Astrocyte of the spinal cord (primary cell): ENCODE results near the gene AMIGO3.
A peak's percentile ranks its signal among the peaks of the same experiment; 100 is the strongest.

ENCODE experiments used
- DNase-seq: peaks from one replicate; pipeline ENCODE4 v3.0.0; 2011; ENCODE audit warnings: low read depth, low spot score
- H3K4me3 ChIP-seq: 2 replicates; pipeline ENCODE4 v1.5.1; 2011; ENCODE audit warnings: low read depth, mild to moderate bottlenecking, low read length, moderate library complexity
- in situ Hi-C: cut with HindIII; loops from 2 replicates; pipeline ENCODE4 v1.10.0; 2017; ENCODE audit warnings: low sequenced_read_pairs
- TF ChIP-seq, protein P1 (sequence below): IDR thresholded peaks from 2 replicates; pipeline ENCODE4 v1.5.1; 2012; ENCODE audit warnings: low read depth, mild to moderate bottlenecking, low read length, inconsistent platforms

The AMIGO3 gene

DNA sequence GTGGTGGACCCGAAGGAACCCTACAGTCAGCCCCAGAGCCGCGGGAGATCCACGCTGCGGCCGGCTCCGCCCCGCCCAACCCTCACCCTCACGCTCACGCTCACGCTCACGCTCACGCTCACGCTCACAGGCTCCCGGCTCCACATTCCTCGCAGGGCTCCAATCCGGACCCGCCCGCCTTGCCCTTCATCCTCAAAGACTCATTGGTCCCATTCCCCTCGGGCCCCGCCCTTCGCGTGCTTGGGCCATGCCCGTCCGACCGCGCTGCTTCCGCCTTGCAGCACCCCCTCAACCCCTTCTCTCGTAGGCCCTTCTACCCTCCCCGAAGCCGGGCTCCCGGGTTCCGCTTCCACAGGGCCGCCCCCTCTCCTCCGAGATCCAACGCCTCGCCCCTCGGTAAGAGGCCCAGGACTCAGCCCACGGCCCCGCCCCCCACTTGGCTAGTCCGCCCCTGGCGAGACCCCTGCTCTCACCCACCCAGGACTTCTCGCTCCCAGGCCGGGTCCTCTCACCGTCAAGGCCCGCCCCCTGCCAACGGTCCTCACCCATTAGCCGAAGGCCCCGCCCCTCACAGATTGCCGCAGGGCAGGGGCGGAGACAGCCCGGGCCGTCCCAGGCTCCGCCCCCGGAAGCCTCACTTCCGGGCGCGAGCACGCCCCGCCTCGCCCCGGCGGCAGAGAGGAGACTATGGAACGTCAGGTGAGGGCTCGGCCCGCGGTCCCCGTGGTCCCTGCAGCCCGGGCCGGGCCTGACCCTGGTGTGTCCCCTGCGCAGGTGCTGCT lies 45.6 kb downstream of the AMIGO3 start, which contains the start of gene APEH:
APEH (plus strand) TSS at position 637 of the 782 bp plus-strand sequence; CDS start at position 688, 51 bp downstream.
- DNase-seq: peak; percentile 98
- peak within 1 kb of the TSS; percentile 73 for H3K4me3 ChIP-seq
- TF ChIP-seq, protein P1, sequence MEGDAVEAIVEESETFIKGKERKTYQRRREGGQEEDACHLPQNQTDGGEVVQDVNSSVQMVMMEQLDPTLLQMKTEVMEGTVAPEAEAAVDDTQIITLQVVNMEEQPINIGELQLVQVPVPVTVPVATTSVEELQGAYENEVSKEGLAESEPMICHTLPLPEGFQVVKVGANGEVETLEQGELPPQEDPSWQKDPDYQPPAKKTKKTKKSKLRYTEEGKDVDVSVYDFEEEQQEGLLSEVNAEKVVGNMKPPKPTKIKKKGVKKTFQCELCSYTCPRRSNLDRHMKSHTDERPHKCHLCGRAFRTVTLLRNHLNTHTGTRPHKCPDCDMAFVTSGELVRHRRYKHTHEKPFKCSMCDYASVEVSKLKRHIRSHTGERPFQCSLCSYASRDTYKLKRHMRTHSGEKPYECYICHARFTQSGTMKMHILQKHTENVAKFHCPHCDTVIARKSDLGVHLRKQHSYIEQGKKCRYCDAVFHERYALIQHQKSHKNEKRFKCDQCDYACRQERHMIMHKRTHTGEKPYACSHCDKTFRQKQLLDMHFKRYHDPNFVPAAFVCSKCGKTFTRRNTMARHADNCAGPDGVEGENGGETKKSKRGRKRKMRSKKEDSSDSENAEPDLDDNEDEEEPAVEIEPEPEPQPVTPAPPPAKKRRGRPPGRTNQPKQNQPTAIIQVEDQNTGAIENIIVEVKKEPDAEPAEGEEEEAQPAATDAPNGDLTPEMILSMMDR: no peak
- in situ Hi-C loops: no loop called here

DNA sequence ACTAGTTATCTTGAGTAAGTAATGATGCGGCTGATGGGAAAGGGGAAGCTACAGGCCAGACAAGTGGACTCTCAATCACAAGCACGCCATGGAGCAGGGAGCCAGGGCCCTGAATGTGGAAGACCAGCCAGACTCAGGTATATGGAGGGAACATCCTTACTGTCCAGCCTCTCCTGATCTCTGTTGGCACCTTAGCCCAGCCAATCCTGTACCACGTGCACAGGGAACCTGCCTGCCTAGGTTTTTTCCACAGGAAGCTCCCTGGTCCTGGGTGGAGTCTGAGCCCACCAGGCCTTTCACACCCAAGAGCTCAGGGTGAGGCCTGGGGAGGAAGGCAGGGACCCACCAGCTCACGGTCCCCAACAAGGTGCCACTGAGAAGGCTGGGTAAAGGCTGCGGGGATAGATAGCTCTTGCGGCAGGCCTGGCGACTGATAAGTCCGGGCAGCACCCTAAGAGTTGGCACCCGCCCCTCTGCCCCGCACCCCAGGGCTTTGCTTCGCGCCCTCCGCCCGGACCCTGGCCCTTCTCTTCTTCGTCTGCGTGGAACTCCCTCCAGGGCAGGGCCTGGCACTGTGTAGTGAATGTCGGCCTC lies 46.3 kb downstream of the AMIGO3 start:
- TF ChIP-seq, protein P1: no peak
- in situ Hi-C loops: no loop called here
- DNase-seq: no peak
- peak overlapping the region; percentile 73 for H3K4me3 ChIP-seq

DNA sequence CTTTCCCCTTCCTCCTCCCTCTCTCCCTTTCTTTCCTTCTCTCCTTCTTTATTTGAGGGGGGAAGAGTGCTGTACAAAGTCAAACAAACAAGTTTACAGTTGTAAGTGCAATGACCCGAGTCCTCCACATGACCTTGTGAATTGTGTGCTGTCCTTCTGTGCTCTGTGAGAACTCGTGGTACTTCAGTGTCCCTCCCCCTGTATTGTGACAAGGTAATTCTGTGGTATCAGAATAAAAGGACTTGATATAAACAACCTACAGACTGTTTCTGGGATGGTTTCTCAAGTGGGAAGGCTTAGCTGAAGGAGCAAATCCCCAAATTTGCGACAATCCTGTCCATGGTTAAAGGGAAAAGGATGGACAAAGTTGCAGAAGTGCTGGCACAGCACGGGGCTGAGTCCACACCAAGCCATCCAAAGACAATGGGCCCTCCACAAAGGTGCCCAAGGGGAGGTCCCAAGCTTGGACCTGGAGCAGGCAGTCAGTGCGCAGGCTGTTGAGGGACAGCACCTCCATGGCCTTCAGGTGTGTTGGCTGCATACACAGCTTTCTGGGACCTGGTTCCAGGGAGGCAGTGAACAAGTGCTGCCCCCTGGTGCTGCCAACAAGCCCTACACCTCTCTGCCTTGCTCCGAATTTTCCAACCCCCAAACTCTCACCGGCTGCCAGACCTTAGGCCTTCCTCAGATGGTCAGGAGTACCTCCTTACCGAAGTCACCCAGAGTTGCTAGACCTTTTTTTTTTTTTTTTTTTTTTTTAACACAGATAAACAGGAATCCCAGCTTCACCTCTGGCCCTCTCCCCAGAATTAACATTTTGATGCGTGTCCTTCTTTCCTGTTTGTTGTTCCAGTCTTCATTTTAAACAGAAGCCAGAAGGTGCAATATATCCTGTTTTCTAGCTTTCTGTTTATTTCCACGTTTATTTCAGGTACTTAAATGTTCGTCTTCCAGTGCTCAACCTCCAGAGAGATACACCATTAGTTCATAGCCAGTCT lies 47.9 kb downstream of the AMIGO3 start:
- in situ Hi-C loops: no loop called here
- TF ChIP-seq, protein P1: peak; percentile 92
- DNase-seq: peak; percentile 57
- no peak overlapping the region for H3K4me3 ChIP-seq

DNA sequence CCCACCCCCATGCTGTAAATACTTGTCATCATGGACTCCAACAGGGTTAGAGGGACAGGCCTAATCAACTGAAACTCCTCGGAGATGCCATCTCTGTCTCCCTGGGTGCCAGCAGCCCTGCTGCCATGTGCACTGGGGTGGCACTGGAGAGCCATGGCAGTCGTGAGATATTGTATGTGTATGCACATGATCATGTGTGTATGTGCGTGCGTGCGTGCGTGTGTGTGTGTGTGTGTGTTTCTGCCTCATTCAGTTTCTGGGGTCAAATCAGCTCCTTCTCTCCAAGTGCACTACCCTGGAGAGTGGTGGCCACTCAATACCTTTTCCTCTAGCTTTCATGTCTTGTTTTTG lies 48.6 kb downstream of the AMIGO3 start:
- H3K4me3 ChIP-seq: no peak overlapping the region
- TF ChIP-seq, protein P1: no peak
- in situ Hi-C loops: no loop called here
- no peak for DNase-seq

DNA sequence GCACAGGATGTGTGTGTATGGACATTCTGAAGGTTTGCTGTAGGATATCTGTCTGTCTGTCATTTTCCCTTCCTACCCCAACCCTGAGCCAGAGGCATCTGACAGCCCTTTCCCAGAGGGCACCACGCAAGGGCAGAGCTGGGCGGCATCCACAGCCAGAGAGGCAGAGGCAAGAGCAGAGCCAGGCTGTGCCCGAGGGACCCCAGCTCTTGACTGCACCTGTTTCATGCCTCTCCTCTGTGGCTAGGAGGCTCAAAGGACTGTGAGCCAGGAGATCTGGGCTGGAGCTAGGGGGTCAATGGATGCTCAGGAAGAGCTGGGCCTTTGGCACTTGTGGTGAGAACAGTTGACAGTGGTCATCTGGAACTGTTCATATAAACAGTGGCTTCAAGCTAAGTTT lies 50.1 kb downstream of the AMIGO3 start:
- DNase-seq: no peak
- TF ChIP-seq, protein P1: no peak
- H3K4me3 ChIP-seq: no peak overlapping the region
- in situ Hi-C loops: no loop called here

DNA sequence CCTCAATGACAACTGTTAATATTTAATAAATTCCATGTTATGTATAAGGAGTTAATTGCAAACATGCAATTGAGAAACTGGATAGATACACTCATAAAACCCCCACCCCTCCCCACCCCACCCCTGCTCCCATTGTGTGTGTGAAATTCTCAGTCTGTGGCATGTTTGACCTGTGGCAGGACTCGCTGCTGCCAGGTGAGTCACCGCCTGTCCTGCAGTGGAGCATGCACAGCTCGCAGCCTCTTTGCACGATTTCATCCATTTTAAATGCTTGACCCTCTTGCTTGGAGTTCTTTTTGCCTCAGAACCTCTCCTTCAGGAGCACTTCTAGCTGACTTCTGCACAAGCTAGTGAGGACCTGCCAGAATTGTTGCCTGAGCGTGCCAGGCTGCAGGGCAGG lies 50.6 kb downstream of the AMIGO3 start:
- no peak overlapping the region for H3K4me3 ChIP-seq
- TF ChIP-seq, protein P1: no peak
- in situ Hi-C loops: no loop called here
- DNase-seq: peak; percentile 17
